OCI-LY7 (cell line): Measurements from ENCODE around the gene SCN2A. TPM values are rescaled to one million over a fixed set of nuclear protein-coding genes. Genes with fewer than 3 reads are reported as not detected.

Experiments used
- BruUV-seq: library from RNA; stranded (reverse); fragments of 400-500 nt; replicated peaks from 2 replicates; lab custom pipeline; 2021; lab: Mats Ljungman, UMichigan
- CTCF ChIA-PET: fragments of 300-600 bp; sonication (Branson Sonifier 250); formaldehyde crosslinking; loops from one replicate; lab custom pipeline; 2022; ENCODE audit warnings: antibody characterized with exemption; ENCODE audit not compliant: unreplicated experiment; lab: Charles Lee
- POLR2A ChIA-PET: fragments of 300-600 bp; sonication (Branson Sonifier 250); formaldehyde crosslinking; loops from one replicate; lab custom pipeline; 2022; ENCODE audit warnings: antibody characterized with exemption; lab: Charles Lee
- DNase-seq: peaks from one replicate; pipeline ENCODE4 v3.0.0-alpha.2; 2015; ENCODE audit warnings: low spot score
- H2AFZ ChIP-seq: fragments of 200-600 bp; sonication (generic), shearing (Covaris generic); 2 replicates; pipeline ENCODE4 v1.6.1; 2014; ENCODE audit warnings: mild to moderate bottlenecking, antibody characterized with exemption, low read length, moderate library complexity
- H3K27ac ChIP-seq: fragments of 200-600 bp; sonication (generic); 2 replicates; pipeline ENCODE4 v1.5.1; 2014; ENCODE audit warnings: mixed run types, low read depth, mild to moderate bottlenecking, moderate library complexity, low read length, inconsistent platforms; ENCODE audit not compliant: poor library complexity, severe bottlenecking
- H3K36me3 ChIP-seq: fragments of 200-600 bp; sonication (generic); 2 replicates; pipeline ENCODE4 v1.6.1; 2014; ENCODE audit warnings: mild to moderate bottlenecking, antibody characterized with exemption, low read length, moderate library complexity, mixed read lengths; ENCODE audit not compliant: insufficient read depth
- H3K4me1 ChIP-seq: fragments of 200-600 bp; sonication (generic); 2 replicates; pipeline ENCODE4 v1.5.1; 2014; ENCODE audit warnings: mild to moderate bottlenecking, low read length; ENCODE audit not compliant: insufficient read depth, poor library complexity, severe bottlenecking
- H3K4me2 ChIP-seq: fragments of 200-600 bp; sonication (generic); 2 replicates; pipeline ENCODE4 v1.6.1; 2014; ENCODE audit warnings: mild to moderate bottlenecking, low read length
- H3K4me3 ChIP-seq: fragments of 200-600 bp; sonication (generic); 2 replicates; pipeline ENCODE4 v1.5.1; 2014; ENCODE audit warnings: mild to moderate bottlenecking, low read depth, low read length; ENCODE audit not compliant: poor library complexity, severe bottlenecking
- H3K79me2 ChIP-seq: fragments of 200-600 bp; sonication (generic); 2 replicates; pipeline ENCODE4 v1.6.1; 2016; ENCODE audit warnings: low read depth, mild to moderate bottlenecking, low read length, moderate library complexity, mixed read lengths; ENCODE audit not compliant: insufficient read depth
- H3K9me2 ChIP-seq: fragments of 200-600 bp; sonication (generic); 2 replicates; pipeline ENCODE4 v1.6.1; 2016; ENCODE audit warnings: mild to moderate bottlenecking, low read length, mixed read lengths; ENCODE audit not compliant: insufficient read depth
- H3K9me3 ChIP-seq: fragments of 200-600 bp; sonication (generic); 2 replicates; pipeline ENCODE4 v1.6.1; 2014; ENCODE audit warnings: mild to moderate bottlenecking, mixed run types, low read length, mixed read lengths
- H4K20me1 ChIP-seq: fragments of 200-600 bp; sonication (generic); 2 replicates; pipeline ENCODE4 v1.6.1; 2014; ENCODE audit warnings: mild to moderate bottlenecking, antibody characterized with exemption, low read length, moderate library complexity, mixed read lengths; ENCODE audit not compliant: insufficient read depth
- EZH2phosphoT487 ChIP-seq: fragments of 200-600 bp; sonication (generic); IDR thresholded peaks from 2 replicates; pipeline ENCODE4 v1.6.1; 2018; ENCODE audit warnings: low read depth, borderline replicate concordance, mild to moderate bottlenecking, mixed run types, antibody characterized with exemption, low read length, moderate library complexity, mixed read lengths
- intact Hi-C: fragments of 100-400 bp; cut with micrococcal nuclease; formaldehyde crosslinking; loops from one replicate; pipeline ENCODE4 v1.10.0; 2022; ENCODE audit not compliant: unreplicated experiment
- total RNA-seq, 2 experiments: library from RNA; depleted of rRNA in 1 of 2; stranded (reverse); fragments of >200 nt in 1 of 2; shearing (Covaris generic) in 1 of 2; gene quantifications; 2 replicates each; pipeline ENCODE4 v1.2.3, GENCODE V29; 2014 to 2022
- TF ChIP-seq, protein P1 (sequence below): fragments of 200-600 bp; sonication (generic); conservative IDR thresholded peaks from 2 replicates; pipeline ENCODE4 v1.5.1; 2014; ENCODE audit warnings: mild to moderate bottlenecking, antibody characterized with exemption, low read length, moderate library complexity, mixed read lengths

SCN2A gene
- total RNA-seq, 2 experiments from 2014 or later, result not detected

DNA sequence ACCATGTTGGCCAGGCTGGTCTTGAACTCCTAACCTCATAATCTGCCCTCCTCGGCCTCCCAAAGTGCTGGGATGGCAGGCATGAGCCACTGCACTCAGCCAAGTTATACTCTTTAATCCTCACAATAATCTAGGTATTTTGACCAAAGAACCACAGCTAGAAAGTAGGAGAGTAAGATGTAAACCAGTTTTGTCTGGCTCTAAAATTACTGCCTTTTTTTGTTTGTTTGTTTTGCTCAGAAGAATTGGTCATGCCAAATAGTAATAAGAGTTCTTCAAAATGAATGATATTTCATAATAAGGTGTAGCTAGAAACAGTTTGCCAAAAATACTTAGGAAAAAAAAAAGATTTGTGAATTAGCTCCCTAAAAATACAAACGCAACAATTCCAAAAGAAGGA is 36.7 kb downstream of the SCN2A start:
- ChIA-PET CTCF (interaction anchor here (0.5 kb wide), 1 partner anchor 8 kb away, joined by 3 read pairs; no protein-coding TSS in a partner anchor), POLR2A (no interaction called here)
- no peaks in the 10 kb centered on the region for H3K36me3 ChIP-seq
- no peak overlapping the region for H3K27ac ChIP-seq
- H3K9me3 ChIP-seq, result no peaks in the 10 kb centered on the region
- no peak for DNase-seq
- no peaks in the 10 kb centered on the region for H3K79me2 ChIP-seq
- no peaks in the 10 kb centered on the region for H4K20me1 ChIP-seq
- no TSS peak for BruUV-seq
- H3K9me2 ChIP-seq, result no peaks in the 10 kb centered on the region
- TF ChIP-seq, protein P1, sequence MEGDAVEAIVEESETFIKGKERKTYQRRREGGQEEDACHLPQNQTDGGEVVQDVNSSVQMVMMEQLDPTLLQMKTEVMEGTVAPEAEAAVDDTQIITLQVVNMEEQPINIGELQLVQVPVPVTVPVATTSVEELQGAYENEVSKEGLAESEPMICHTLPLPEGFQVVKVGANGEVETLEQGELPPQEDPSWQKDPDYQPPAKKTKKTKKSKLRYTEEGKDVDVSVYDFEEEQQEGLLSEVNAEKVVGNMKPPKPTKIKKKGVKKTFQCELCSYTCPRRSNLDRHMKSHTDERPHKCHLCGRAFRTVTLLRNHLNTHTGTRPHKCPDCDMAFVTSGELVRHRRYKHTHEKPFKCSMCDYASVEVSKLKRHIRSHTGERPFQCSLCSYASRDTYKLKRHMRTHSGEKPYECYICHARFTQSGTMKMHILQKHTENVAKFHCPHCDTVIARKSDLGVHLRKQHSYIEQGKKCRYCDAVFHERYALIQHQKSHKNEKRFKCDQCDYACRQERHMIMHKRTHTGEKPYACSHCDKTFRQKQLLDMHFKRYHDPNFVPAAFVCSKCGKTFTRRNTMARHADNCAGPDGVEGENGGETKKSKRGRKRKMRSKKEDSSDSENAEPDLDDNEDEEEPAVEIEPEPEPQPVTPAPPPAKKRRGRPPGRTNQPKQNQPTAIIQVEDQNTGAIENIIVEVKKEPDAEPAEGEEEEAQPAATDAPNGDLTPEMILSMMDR, result no peak
- no peak for TF ChIP-seq EZH2phosphoT487
- H2AFZ ChIP-seq, result no peak overlapping the region
- no peaks in the 10 kb centered on the region for H3K4me1 ChIP-seq
- H3K4me2 ChIP-seq, result no peak overlapping the region
- H3K4me3 ChIP-seq, result no peak overlapping the region
- intact Hi-C loops, result no loop called here

DNA sequence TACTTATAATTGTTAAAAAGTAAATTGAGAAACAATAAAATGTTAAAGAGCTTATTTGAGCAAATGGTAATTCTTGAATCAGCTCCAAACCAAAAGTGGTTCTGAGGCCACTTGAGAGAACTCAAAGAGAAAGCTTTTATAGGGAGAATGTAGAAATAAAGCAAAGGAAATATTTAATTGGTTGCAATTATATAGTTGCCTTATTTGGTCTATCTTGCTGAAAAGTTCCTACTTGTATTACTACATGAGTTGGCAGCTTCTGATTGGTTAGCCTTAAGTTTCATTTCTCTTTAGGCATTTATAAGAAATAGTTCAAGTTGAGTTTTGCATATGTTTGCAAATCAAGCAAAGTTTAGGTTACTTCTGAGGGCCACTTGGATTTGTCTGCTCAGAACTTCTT is 38.1 kb downstream of the SCN2A start:
- intact Hi-C loops, result no loop called here
- no peaks in the 10 kb centered on the region for H3K36me3 ChIP-seq
- CTCF ChIA-PET, result interaction anchor here (1.0 kb wide), 1 partner anchor 33 kb away, joined by 3 read pairs; no protein-coding TSS in a partner anchor
- H3K9me3 ChIP-seq, result no peaks in the 10 kb centered on the region
- TF ChIP-seq, protein P1, result no peak
- no peak for TF ChIP-seq EZH2phosphoT487
- no peaks in the 10 kb centered on the region for H3K4me1 ChIP-seq
- POLR2A ChIA-PET, result interaction anchor here (0.7 to 1.0 kb wide), 2 partner anchors 27 to 58 kb away, joined by 3 to 4 read pairs; no protein-coding TSS in a partner anchor
- BruUV-seq, result no TSS peak
- H4K20me1 ChIP-seq, result no peaks in the 10 kb centered on the region
- H2AFZ ChIP-seq, result no peak overlapping the region
- no peak overlapping the region for H3K4me3 ChIP-seq
- H3K27ac ChIP-seq, result no peak overlapping the region
- no peak overlapping the region for H3K4me2 ChIP-seq
- DNase-seq, result no peak
- no peaks in the 10 kb centered on the region for H3K9me2 ChIP-seq
- no peaks in the 10 kb centered on the region for H3K79me2 ChIP-seq

DNA sequence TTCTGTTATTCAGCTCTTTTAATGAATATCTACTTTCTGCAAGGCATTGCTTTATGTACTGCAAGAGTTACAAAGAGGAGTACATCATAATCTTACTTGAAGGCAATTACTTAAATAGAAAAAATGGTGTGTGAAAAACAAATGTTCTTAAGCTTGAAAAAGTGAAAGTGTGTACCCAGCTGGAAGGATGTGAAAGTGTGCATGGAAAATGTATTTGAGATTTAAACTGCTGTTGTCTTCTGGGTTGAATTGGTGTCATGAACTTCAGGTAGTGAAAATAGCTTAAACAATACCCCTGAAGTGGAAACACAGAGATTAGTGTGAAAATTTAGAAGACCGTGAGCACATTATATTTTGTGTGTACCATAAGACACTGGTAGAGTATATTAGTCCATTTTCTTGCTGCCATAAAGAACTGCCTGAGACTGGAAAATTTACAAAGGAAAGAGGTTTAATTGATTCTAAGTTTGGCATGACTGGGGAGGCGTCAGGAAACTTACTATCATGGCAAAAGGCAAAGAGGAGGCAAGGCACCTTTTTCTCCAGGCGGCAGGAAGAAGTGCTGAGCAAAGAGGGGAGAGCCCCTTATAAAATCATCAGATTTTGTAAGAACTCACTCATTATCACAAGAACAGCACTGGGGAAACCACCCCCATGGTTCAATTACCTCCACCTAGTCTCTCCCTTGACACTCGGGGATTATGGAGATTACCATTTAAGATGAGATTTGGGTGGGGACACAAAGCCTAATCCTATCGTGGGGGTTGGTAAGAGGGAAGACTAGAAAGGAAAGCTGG is 38.8 kb downstream of the SCN2A start:
- Histone ChIP-seq H4K20me1 (no peaks in the 10 kb centered on the region), H3K9me2 (no peaks in the 10 kb centered on the region), H3K4me2 (no peak overlapping the region), H3K4me1 (no peaks in the 10 kb centered on the region), H3K27ac (no peak overlapping the region), H2AFZ (no peak overlapping the region), H3K36me3 (no peaks in the 10 kb centered on the region), H3K79me2 (no peaks in the 10 kb centered on the region), H3K9me3 (no peaks in the 10 kb centered on the region), H3K4me3 (no peak overlapping the region)
- POLR2A ChIA-PET, result interaction anchor here (0.7 kb wide), 1 partner anchor 25 kb away, joined by 3 read pairs; no protein-coding TSS in a partner anchor
- intact Hi-C loops, result no loop called here
- TF ChIP-seq EZH2phosphoT487, result no peak
- TF ChIP-seq, protein P1, result no peak
- BruUV-seq, result no TSS peak
- CTCF ChIA-PET, result interaction anchor here (1.0 kb wide), 1 partner anchor 32 kb away, joined by 3 read pairs; no protein-coding TSS in a partner anchor
- no peak for DNase-seq
